ENCODE measurements around the gene KLHL29.

Gene KLHL29

DNA sequence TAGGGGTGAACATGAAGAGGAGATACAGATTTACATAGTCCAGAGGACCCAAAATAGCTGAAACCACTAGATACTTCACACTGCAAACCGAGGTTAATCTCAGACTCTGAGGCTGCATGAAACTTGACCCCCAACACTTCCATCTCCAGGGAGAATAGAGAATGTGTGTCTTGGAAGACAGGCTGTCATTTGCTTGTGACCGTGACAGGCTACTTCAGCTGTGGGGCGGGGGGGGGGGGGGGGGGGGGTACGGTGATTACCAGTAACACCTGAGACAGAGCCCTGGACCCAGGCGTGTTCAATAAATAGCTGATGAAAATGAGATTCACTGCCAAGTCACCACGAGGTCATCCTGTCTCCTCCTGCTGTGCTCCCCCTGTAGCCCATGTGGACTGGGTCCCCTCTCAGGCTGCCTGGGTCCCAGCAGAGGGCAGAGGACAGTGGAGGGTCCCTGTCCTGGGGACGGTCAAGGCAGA lies 5.7 kb upstream of the KLHL29 start:
- TF ChIP-seq, protein P1, sequence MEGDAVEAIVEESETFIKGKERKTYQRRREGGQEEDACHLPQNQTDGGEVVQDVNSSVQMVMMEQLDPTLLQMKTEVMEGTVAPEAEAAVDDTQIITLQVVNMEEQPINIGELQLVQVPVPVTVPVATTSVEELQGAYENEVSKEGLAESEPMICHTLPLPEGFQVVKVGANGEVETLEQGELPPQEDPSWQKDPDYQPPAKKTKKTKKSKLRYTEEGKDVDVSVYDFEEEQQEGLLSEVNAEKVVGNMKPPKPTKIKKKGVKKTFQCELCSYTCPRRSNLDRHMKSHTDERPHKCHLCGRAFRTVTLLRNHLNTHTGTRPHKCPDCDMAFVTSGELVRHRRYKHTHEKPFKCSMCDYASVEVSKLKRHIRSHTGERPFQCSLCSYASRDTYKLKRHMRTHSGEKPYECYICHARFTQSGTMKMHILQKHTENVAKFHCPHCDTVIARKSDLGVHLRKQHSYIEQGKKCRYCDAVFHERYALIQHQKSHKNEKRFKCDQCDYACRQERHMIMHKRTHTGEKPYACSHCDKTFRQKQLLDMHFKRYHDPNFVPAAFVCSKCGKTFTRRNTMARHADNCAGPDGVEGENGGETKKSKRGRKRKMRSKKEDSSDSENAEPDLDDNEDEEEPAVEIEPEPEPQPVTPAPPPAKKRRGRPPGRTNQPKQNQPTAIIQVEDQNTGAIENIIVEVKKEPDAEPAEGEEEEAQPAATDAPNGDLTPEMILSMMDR (IDR thresholded peaks at IDR 0.05; ENCODE audit: insufficient read depth, missing control alignments): no peak
- DNase-seq (ENCODE audit: insufficient read length, low spot score) (no peak), FAIRE-seq (no peak)

DNA sequence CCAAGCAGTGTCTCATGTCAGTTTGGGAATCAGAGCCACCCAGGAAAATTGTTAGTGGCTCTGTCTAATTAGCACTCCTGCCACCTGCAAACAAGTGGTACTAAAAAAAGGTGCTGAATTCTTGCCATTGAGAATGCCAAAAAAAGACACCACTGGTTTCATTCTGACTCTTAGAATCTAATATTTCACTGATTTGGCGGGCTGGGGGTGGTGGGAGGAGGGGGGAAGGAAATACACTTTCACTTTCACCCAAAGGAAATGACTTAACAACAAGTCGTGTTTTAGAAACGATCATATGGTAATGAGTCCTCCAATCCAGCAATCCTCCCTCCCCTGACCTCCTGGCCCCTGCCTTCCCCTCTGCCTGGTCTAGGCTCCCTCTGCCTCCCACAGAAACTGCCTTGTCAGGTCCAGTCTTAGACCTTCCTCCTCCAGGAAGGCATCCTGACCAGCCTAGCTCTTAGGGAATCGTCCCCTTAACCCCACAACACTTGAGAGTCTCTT lies 4.4 kb upstream of the KLHL29 start:
- no peak for DNase-seq (ENCODE audit: insufficient read length, low spot score)
- TF ChIP-seq, protein P1 (IDR thresholded peaks at IDR 0.05; ENCODE audit: insufficient read depth, missing control alignments): no peak
- FAIRE-seq: no peak

GRCh38 chr2:23381084-23381483 lies 3.9 kb upstream of the KLHL29 start:
- TF ChIP-seq, protein P1 (IDR thresholded peaks at IDR 0.05; ENCODE audit: insufficient read depth, missing control alignments): no peak
- FAIRE-seq (no peak), DNase-seq (ENCODE audit: insufficient read length, low spot score) (no peak)

DNA sequence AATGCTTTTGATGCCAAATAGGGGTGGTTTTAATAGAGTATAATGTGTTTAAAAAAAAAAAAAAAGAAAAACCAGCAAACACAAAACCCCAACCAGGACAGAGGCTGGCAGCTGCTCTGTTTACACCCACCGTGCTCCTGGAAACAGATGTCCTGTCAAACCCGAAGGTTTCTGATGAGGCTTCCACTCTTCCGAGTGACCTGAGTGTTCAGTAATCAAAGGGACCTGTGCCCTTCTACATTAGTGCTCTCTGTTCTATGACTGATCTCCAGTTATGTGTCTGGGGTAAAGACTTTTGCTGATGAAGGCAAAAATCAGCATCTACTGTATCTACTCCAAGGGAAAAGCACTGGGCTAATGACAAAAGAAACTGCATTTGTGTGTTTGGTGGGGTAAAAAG lies 3.5 kb upstream of the KLHL29 start:
- no peak for DNase-seq (ENCODE audit: insufficient read length, low spot score)
- TF ChIP-seq, protein P1 (IDR thresholded peaks at IDR 0.05; ENCODE audit: insufficient read depth, missing control alignments): no peak
- no peak for FAIRE-seq

DNA sequence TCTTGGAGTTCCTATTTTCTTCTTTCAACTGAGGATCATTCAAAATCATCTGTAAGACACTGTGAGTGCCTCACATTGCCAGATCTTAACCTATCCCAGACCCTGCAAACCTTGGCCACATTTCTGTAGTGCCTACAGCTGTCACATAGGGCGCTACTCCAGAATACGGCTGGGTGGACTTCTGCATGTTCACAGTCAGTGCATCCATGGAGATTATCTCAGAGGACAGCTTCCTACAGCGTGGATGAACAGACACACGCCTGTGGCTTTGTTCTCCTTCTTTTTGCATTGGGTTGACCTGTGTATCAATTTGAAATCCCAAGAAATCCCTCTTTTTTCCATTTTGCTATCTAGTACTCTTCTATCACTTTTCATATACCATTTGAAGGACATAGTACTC lies 1.9 kb upstream of the KLHL29 start:
- FAIRE-seq (no peak), DNase-seq (ENCODE audit: insufficient read length, low spot score) (no peak)
- TF ChIP-seq, protein P1 (IDR thresholded peaks at IDR 0.05; ENCODE audit: insufficient read depth, missing control alignments): no peak

- no peak for DNase-seq (ENCODE audit: insufficient read length, low spot score)
- TF ChIP-seq, protein P1 (IDR thresholded peaks at IDR 0.05; ENCODE audit: insufficient read depth, missing control alignments): no peak
- no peak for FAIRE-seq
Observed at GRCh38 chr2:23385351-23385747, 370 bp downstream of the KLHL29 start.

DNA sequence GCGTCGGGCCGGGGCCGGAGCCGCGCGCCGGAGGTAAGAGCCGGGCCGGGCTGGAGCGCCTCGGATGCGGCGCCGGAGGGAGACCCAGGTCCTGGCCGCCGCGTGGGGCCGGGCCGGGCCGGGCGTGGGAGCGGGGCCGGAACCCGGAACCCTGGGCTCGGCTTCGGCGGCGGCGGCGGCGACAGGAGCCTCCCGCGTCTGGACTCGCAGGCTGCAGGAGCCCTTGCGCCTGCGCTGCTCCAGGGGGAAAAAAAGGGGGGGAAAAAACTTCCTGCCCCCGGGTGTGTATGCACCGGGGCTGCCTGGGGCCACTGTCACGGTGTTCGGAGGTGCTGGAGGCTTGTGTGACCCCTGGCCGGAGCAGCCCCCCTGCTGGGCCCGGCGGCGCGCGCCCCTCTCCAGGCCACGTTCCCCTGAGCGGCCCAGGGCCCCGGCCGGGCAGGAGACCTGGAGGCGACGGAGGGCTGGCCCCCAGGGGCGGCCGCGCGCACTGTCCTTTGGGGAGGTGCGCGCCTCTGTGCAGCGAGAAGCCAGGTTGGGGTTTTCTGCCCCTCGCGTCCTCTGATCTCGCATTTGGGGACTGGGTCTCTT lies 864 bp downstream of the KLHL29 start:
- TF ChIP-seq, protein P1 (IDR thresholded peaks at IDR 0.05; ENCODE audit: insufficient read depth, missing control alignments): no peak
- DNase-seq (ENCODE audit: insufficient read length, low spot score) (no peak), FAIRE-seq (no peak)

All from D721Med (cell line).